ENCODE measurements around the gene SLC25A43. TPM values are rescaled to one million over a fixed set of nuclear protein-coding genes. Genes with fewer than 3 reads are reported as not detected.

Gene SLC25A43
- total and polyA plus RNA-seq, 2 experiments from 2014 or later = 8.7 to 8.9 TPM

- H3K27ac Mint-ChIP-seq = no peak overlapping the region
- H3K9me3 Mint-ChIP-seq = no peaks in the 10 kb centered on the region
Observed at GRCh38 chrX:119427795-119428185, 28.7 kb downstream of the SLC25A43 start.

More at GRCh38 chrX:119427795-119428185, 28.7 kb downstream of the SLC25A43 start:
- H3K4me1 Mint-ChIP-seq = peaks cover 16% of the 10 kb centered on the region
- DNase-seq (ENCODE audit: low spot score) (no peak), ATAC-seq (no peak)
- H3K36me3 Mint-ChIP-seq (ENCODE audit: low read depth) = peaks cover 3% of the 10 kb centered on the region; the same call in 1 of the 3 replicates
- H3K4me3 Mint-ChIP-seq = no peak overlapping the region
- no peaks in the 10 kb centered on the region for H3F3A ChIP-seq (replicated peaks; ENCODE audit: low read depth)
- H3K36me3 ChIP-seq (ENCODE audit: insufficient read depth) = no peaks in the 10 kb centered on the region
- no peak overlapping the region for H2AFZ ChIP-seq
- no peaks in the 10 kb centered on the region for H3K79me2 ChIP-seq (replicated peaks; ENCODE audit: insufficient read depth)
- H3K27ac ChIP-seq (ENCODE audit: low read depth) = no peak overlapping the region
- H3K9me2 ChIP-seq (ENCODE audit: insufficient read depth) = no peaks in the 10 kb centered on the region
- H3K4me3 ChIP-seq = no peak overlapping the region
- TF ChIP-seq POLR2AphosphoS5 (IDR thresholded peaks at IDR 0.05; ENCODE audit: low read depth) (no peak), ETS1 (IDR thresholded peaks at IDR 0.05) (no peak), ZNF114 (CRISPR knock-in tag; IDR thresholded peaks at IDR 0.05) (no peak), CREB1 (CRISPR knock-in tag; IDR thresholded peaks at IDR 0.05; ENCODE audit: low read depth) (no peak), STAT1 (IDR thresholded peaks at IDR 0.05; ENCODE audit: unreplicated experiment) (no peak), ZNF331 (CRISPR knock-in tag; IDR thresholded peaks at IDR 0.05; ENCODE audit: low read depth) (no peak), NANOG (IDR thresholded peaks at IDR 0.05; ENCODE audit: borderline replicate concordance) (no peak), EZH2phosphoT487 (IDR thresholded peaks at IDR 0.05; ENCODE audit: unreplicated experiment) (no peak), REST (IDR thresholded peaks at IDR 0.05; ENCODE audit: unreplicated experiment) (no peak), EZH2 (IDR thresholded peaks at IDR 0.05; ENCODE audit: low read depth, unreplicated experiment) (no peak), JUNB (IDR thresholded peaks at IDR 0.05; ENCODE audit: unreplicated experiment) (no peak)
- TF ChIP-seq, protein P1, sequence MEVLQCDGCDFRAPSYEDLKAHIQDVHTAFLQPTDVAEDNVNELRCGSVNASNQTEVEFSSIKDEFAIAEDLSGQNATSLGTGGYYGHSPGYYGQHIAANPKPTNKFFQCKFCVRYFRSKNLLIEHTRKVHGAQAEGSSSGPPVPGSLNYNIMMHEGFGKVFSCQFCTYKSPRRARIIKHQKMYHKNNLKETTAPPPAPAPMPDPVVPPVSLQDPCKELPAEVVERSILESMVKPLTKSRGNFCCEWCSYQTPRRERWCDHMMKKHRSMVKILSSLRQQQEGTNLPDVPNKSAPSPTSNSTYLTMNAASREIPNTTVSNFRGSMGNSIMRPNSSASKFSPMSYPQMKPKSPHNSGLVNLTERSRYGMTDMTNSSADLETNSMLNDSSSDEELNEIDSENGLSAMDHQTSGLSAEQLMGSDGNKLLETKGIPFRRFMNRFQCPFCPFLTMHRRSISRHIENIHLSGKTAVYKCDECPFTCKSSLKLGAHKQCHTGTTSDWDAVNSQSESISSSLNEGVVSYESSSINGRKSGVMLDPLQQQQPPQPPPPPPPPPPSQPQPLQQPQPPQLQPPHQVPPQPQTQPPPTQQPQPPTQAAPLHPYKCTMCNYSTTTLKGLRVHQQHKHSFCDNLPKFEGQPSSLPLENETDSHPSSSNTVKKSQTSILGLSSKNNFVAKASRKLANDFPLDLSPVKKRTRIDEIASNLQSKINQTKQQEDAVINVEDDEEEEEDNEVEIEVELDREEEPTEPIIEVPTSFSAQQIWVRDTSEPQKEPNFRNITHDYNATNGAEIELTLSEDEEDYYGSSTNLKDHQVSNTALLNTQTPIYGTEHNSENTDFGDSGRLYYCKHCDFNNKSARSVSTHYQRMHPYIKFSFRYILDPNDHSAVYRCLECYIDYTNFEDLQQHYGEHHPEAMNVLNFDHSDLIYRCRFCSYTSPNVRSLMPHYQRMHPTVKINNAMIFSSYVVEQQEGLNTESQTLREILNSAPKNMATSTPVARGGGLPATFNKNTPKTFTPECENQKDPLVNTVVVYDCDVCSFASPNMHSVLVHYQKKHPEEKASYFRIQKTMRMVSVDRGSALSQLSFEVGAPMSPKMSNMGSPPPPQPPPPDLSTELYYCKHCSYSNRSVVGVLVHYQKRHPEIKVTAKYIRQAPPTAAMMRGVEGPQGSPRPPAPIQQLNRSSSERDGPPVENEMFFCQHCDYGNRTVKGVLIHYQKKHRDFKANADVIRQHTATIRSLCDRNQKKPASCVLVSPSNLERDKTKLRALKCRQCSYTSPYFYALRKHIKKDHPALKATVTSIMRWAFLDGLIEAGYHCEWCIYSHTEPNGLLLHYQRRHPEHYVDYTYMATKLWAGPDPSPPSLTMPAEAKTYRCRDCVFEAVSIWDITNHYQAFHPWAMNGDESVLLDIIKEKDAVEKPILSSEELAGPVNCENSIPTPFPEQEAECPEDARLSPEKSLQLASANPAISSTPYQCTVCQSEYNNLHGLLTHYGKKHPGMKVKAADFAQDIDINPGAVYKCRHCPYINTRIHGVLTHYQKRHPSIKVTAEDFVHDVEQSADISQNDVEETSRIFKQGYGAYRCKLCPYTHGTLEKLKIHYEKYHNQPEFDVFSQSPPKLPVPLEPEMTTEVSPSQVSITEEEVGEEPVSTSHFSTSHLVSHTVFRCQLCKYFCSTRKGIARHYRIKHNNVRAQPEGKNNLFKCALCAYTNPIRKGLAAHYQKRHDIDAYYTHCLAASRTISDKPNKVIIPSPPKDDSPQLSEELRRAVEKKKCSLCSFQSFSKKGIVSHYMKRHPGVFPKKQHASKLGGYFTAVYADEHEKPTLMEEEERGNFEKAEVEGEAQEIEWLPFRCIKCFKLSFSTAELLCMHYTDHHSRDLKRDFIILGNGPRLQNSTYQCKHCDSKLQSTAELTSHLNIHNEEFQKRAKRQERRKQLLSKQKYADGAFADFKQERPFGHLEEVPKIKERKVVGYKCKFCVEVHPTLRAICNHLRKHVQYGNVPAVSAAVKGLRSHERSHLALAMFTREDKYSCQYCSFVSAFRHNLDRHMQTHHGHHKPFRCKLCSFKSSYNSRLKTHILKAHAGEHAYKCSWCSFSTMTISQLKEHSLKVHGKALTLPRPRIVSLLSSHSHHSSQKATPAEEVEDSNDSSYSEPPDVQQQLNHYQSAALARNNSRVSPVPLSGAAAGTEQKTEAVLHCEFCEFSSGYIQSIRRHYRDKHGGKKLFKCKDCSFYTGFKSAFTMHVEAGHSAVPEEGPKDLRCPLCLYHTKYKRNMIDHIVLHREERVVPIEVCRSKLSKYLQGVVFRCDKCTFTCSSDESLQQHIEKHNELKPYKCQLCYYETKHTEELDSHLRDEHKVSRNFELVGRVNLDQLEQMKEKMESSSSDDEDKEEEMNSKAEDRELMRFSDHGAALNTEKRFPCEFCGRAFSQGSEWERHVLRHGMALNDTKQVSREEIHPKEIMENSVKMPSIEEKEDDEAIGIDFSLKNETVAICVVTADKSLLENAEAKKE (CRISPR knock-in tag; IDR thresholded peaks at IDR 0.05) = no peak
- TF ChIP-seq, protein P2, sequence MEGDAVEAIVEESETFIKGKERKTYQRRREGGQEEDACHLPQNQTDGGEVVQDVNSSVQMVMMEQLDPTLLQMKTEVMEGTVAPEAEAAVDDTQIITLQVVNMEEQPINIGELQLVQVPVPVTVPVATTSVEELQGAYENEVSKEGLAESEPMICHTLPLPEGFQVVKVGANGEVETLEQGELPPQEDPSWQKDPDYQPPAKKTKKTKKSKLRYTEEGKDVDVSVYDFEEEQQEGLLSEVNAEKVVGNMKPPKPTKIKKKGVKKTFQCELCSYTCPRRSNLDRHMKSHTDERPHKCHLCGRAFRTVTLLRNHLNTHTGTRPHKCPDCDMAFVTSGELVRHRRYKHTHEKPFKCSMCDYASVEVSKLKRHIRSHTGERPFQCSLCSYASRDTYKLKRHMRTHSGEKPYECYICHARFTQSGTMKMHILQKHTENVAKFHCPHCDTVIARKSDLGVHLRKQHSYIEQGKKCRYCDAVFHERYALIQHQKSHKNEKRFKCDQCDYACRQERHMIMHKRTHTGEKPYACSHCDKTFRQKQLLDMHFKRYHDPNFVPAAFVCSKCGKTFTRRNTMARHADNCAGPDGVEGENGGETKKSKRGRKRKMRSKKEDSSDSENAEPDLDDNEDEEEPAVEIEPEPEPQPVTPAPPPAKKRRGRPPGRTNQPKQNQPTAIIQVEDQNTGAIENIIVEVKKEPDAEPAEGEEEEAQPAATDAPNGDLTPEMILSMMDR (conservative IDR thresholded peaks at IDR 0.05; ENCODE audit: low read depth in 2 of 2) = no peak
- no peaks in the 10 kb centered on the region for H3K27me3 ChIP-seq (ENCODE audit: insufficient read depth)
- H4K20me1 ChIP-seq (replicated peaks; ENCODE audit: insufficient read depth) = no peaks in the 10 kb centered on the region
- no peak overlapping the region for H3K4me2 ChIP-seq
- no peaks in the 10 kb centered on the region for H3K4me1 ChIP-seq (ENCODE audit: insufficient read depth)
- no peaks in the 10 kb centered on the region for H3K27me3 Mint-ChIP-seq (ENCODE audit: insufficient read depth, low read depth, poor library complexity)
